Activated gamma-delta T cell treated with Interleukin-2 at 50 U/mL for 16 hours (primary cell): ENCODE results near the gene BSDC1.
"Not testable (repeated sequence)": the region's sequence is repeated elsewhere in the genome, so short reads cannot be mapped to it uniquely, and the experiment has no call there.

Experiments used
- DNase-seq: peaks from one replicate; pipeline ENCODE4 v3.0.0-alpha.2; 2020

BSDC1 gene

DNA sequence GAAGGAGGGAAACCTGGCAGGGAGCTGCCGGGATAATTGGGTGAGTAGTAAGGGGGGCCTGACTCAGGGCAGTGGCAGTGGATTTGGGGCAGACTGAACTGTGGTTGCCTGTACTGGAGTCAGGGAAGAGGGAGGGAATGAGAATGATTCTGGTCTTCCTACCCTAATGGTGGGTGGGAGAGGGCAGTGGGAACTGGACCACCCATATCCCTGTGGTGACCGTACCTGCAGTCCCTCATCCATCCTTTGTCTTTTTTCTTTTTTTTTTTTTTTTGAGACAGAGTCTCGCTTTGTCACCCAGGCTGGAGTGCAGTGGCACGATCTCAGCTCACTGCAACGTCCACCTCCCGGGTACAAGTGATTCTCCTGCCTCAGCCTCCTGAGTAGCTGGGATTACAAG lies 38.5 kb downstream of the BSDC1 start:
- DNase-seq = not testable (repeated sequence)

DNA sequence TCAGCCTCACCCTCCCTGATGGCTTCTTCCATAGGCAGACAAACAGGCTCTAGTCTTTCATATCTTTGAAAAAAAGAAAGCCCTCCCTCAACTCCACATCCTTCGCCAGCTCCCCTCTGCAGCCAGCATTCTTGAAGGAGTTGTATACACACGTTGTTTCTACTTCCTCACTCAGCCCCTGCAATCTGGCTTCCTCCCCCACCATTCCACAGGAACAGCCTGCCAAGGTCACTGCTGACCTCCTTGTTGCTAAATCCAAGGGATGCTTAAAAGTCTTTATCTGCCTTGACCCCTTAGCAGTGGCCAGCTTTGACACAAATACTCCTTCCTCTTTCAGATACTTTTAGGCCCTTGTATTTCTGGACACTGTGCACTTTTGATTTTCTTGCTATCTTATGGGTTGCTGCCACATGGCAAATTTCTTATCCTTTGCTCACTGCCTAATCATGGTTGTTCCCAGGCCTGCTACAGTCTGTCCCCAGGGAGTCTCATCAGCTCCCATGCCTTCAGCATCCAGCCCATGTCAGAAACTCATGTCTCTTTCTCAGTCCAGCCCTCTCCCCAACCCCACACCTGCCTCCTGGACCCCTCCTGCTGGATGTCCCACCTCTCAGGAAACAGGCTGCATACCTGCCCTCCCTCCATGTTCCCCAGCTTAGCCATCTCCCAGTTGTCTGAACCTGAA lies 40.2 kb downstream of the BSDC1 start:
- no peak for DNase-seq

DNA sequence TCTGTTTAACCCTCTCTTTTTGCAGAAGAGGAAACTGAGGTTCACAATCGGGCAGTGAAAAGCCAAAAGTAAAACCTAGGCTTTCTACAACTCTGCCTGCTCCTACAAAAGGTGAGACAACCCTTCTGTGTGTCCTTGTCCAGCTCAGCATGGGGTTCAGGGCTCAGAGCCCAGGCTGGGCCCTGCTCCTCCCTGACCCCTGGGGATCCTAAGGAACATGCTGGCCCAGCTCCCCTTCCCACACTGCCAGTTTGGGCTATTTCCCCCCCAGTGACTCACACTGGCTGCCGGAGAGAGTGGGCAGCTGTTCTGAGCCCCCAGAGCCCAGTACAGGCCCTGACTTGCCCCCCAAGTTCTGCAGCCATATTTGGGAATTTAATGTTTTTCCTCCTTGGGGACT lies 40.8 kb downstream of the BSDC1 start:
- no peak for DNase-seq

DNA sequence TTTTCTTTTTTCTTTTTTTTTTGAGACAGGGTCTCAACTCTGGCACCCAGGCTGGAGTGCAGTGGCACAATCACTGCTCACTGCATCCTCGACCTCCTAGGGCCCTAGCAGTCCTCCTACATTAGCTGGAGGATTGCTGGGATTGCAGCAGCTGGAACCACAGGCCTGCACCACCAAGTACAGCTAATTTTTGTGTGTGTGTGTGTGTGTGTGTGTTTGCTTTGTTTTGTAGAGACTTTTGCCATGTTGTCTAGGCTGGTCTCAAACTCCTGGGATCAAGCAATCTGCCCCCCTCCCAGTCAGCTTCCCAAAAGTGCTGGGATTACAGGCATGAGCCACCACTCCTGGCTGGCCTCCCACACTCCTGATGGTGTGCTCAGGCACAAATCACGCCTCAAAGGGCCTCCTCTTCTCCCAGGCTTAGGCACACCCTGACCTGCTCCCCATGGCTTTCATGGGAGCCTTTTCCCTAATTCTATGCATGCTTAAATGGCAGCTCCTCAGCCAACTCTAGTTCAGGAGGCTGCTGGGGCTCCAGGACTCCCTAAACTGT lies 41.3 kb downstream of the BSDC1 start:
- no peak for DNase-seq

DNA sequence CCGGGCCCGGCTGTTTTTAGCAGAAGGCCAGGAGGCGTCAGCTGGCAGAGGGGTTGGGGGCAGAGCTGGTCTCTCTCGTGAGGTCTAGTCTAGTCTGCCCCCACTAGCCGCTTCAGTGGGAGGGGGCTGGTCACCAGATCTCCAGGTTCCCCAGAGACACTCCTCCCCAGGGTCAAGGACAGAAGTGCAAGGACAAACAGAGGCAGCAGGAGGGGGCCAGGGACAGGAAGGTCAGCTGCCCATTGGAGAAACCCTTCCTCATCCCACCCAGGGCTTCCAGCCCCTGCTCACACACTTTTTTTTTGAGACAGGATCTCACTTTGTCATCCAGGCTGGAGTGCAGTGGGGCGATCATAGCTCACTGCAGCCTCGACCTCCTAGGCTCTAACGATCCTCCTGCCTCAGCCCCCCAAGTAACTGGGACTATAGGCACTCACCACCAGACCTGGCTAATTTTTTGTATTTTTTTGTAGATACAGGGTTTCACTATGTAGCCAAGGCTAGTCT lies 41.9 kb downstream of the BSDC1 start:
- no peak for DNase-seq

DNA sequence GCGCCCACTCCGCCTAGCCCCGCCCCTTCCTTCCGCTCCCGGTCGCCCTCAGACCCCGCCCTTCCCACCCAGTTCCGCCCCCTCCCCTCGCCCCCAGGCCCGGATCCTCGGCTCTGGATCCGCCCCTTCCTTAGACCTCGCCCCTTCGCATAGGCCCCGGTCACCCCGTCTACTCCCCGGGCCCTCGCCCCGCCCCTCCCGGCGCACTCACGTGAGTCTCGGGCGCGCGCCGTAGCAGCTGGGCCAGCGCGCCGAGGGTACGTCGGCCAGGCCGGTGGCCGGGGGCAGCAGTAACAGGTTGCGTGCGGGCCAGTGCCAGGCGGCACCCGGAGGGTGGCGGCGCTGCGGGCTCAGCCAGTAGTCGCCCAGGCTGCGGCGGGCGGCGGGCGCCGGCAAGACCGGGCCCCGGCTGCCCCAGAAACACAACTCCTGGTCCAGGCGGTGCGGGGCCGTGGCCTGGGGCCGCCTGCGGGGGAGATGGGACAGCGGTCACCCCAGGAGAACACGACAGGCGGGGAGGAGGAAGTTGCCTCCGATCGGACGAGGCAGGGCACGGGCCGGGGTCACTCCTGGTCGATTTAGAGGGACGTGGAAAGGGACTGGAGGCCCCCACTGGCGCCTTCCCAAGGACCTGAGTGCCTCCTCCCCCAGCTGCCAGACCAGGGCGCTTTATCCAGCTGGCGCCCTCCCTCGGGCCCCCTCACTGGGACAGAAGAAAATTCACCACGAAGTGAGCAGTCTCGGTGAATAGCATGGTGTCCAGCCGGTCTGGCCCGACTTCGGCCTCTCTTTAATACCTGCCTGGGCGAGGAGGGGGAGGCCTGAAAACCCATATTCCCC lies 42.6 kb downstream of the BSDC1 start:
- peak; percentile 90 for DNase-seq

DNA sequence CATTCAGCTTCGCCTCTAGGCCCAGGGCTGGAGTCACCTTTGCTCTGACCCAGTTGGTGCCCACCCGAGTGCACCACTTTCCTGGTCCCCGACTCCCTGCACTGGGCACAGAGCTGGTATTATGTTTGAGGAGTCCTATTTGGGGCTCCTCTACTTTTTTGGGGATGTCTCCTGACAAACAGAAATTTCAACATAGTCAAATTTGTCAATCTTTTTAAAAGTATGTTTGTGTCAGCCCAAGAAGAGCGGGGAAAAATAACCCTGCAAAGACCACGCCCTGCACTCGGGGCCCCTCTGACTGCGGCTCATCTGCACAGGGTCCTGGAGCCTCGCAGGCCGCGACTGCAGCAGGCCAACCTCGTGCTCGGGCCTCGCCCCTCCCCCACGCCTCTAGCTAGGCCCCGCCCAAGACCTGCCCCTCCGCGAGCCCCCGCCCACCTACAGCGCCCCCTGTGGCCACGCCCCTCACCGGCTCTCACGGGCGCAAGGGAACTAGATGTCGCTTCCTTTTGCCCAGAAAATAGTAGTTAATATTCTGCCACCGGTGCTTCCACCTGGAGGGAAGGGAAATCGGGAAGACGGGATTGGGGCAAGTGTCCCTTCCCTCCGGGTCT lies 43.3 kb downstream of the BSDC1 start:
- no peak for DNase-seq

DNA sequence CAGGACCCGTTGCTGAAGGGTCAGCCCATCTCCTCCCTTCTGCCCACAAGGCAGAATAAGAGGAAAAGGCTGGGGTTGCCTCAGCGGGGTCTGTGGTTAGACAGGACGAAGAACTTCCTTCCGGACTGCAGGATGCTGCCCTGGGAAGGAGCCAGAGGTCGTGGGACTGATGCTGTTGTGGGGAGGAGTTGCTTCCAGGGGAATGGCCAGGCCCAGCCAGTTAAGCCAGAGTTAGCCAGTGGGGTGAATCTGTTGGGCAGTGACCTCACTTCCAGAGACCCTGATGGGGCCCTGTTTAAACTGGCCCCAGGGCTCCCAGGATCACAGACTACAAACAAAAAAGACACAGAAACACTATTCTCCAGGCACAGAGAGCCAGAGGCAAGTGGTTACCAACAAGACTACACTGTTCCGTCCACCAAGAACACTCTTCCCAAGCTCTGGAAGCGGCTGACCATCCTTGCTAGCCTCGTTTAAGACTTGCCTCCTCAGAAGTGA lies 45.0 kb downstream of the BSDC1 start:
- no peak for DNase-seq

DNA sequence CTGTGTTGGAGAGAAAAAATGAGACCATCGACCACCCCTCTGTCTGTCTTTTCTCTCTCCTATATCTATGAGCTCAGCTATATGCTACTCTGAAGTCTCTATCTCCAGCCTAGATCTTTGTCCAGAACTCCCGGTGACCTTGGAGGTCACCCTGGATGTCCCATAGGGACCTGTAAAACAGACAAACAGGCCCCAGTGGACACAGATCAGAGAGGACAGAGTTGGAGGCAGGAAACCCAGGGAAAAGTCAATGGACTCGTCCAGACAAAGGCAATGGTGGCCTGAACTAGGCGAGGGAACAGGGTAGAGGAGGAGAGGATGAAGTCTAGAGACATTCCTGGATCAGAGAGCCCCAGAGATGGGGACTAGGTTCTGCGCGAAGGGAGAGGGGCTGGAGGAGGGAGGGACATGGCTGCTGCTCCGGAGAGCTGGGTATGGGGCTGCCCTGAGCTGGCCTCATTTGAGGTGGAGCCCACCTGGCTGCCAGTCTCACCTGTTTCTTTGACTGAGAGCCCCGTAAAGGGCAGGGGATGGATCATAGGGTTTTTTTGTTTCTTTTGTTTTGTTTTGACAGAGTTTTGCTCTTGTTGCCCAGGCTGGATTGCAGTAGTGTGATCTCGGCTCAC lies 47.6 kb downstream of the BSDC1 start:
- DNase-seq = no peak

DNA sequence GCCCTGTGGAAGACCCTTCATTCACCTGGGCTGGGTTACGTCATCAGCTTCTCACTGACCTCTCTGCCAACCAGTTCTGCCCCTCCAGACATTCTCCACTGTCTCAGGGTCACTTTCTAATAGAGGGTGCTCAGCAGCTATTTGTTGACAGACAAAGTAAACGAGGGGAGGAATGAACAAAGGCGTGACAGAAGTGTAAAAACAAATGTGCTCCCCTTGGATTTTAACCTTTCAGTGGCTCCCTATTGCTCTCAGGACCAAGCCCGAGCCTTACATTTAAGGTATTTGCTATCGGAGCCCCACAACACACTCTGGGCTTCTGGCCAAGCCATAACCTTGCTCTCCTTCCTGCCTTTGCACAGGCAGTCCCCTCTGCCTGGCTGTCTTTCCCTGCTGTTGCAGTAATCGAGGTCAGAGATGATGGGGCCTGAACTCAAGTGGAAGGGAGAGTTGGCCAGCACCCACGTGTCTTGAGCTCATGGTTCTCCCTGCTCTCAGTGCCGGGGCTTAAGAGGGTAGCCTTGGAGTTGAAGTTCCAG lies 48.9 kb downstream of the BSDC1 start:
- DNase-seq = peak; percentile 39

DNA sequence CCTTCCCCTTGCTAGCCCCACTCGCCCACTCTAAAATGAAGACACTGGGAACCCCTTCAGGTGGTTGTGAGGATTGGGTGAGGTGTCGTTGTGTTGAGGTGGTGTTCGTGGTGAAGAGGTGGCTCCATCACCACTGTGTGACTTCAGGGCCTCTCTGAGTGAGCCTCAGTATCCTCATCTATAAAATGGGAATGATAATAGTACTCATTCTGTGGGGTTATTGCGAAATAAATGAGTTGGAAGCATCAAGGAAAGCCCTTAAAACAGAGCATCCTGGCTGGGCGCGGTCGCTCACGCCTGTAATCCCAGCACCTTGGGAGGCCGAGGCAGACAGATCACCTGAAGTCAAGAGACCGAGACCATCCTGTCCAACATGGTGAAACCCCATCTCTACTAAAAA lies 51.5 kb downstream of the BSDC1 start:
- DNase-seq = no peak

DNA sequence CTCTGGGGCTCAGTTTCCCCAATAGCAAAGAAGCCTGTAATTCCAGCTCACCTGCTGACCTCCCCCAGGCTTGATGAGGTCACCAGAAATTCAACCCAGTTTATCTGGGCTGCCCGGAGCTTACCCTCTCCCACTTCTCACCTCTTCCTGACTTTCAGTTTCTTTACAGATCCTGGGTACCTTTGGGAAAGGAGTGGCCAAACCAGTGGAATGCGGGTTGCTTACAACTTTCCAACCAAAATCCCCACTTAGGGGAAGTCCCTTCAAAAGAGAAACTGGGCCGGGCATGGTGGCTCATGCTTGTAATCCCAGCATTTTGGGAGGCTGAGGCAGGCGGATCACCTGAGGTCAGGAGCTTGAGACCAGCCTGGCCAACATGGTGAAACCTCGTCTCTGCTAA lies 52.3 kb downstream of the BSDC1 start:
- no peak for DNase-seq

DNA sequence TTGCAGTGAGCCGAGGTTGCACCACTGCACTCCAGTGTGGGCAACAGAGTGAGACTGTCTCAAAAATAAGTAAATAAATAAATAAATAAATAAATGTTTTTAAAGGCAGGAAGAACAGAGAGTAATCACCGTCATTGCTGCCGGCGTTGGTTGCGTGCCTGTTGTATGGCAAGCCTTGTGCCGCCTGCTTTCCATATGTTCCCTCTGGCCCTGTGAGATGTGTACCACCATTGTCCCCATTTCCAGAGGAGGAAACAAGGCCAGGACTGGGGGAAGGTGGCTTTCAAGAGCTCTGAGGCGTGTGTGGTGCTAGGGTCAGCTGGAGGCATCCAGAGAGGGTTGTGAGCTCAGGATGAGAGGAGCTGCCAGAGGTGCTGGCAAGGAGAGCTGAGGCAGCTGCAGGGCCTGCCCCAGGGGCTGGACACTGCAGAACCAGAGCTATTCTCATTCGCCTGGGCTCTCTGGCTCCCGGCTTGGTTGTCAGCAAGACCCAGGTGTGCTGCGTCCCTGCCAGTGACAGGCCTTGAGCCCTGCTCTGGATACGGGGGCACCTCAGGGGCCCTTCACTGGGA lies 53.0 kb downstream of the BSDC1 start:
- DNase-seq = no peak

DNA sequence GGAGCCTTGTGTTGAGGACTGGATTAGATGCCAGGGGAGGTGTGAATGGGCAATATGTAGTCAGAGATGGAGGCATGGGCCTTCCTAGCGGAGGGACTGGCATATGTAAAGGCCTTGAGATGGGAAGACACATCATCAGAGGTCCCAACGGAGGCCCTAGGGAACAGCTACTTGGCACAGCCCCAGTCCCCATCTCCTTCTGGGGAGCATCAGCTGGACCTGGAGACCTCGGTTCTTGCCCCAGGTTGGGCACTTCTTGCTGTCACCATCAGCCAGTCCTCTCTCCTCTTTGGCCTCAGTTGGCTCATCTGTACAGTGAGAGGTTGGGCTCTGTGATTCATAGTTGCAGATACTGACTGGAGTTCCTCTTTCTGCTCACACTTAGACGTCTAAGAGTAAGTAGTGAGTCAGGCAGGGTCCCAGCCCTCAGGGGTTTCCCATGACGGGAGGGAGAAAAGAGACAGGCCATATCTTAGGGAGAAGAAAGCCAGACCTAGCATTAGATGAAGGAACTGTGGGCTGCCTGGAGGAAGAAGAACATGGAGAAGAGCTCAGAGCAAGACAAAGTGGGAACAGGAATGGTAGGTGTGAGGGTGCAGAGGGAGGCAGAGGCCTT lies 54.8 kb downstream of the BSDC1 start:
- DNase-seq = no peak

DNA sequence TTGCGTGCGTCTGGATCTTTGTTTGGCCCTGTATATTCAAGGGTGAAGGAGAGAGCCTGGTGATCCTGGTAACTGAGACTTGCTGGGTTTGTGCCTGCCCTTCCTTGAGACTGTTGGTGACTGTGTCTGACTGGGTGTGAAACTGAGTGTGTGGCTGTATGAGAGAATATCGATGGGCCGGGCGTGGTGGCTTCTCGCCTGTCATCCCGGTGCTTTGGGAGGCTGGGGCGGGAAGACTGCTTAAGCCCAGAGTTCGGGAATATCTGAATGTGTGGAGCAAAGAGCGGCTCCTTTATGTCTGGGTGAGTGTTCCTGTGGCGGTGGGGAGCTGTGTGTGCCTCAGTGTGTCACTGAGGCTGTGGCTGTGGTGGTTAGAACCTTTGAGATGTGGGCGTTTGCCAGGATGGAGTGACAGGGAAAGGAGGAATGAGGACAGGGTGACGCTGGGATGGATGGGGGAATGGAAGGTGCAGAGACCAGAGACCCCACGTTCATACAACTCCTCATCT lies 55.5 kb downstream of the BSDC1 start:
- DNase-seq = no peak

DNA sequence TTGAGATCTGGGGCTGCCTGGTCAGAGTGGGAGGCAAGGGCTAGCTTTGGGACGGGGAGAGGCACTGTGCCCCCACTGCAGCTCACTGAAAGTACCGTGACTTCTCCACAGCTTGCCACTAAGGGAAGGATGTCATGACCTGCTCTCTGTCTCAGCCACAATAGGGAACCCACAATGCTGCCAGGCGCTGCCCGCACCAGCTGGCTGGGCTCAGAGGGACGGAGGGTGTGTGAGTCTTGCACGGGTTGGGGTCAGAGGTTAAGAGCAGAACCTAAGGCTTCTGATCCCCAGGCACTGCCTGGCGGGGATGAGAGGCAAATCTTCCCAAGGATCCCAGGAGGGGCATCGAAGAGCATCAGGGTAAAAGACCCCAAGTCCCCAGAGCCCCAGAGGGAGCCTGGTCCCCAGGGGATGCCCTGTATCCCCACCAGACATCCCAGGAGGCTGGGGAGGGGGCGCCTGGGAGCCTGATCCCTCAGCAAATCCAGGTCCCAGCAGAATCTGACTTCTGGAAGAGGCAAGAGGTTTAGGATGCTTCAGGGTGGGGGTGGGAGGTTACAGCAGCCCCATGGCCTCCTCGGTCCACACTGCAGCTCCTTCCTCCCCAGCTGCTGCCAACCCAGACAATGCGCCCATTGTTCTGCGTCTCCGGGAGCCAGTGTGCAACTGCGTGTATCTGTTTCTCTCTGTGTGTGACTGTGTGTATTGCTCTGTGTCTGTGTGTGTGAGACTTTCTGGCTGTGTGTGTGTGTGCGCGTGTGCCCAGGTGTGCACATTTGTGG lies 56.2 kb downstream of the BSDC1 start:
- DNase-seq = peak; percentile 17

DNA sequence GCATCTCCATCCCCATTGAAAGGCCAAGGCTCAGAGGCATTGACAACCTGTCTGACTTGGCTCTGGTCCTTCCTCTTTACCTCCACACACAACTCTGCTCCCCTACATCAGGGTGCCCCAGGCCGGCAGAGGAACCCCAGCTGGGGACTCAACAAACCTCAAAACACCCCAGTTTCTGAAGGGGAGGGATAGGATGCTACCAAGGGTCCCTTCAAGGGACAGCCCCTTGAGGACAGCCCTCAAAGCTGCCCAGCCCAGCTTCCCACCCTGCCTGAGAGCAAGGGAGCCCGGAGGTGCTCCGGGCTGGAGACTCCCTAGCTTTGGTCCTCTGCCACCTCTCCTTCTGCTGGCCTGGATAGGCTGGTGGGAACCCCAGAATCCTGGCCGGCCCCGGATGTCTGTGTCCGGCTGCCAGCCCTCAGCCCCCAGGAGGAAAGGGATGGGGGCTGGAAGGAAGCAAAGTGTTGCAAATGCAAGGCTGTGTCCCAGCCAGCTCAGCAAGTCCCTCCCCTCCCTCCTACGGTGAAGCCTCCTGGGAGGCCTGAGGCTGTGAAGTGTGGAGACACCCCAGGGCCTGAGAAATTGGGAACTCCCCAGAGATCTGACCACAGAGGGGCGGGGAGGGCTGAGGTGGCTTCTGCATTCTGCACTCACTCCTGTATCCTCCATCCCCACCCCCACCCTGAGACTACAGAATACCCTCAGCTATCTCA lies 57.1 kb downstream of the BSDC1 start:
- peak; percentile 37 for DNase-seq

DNA sequence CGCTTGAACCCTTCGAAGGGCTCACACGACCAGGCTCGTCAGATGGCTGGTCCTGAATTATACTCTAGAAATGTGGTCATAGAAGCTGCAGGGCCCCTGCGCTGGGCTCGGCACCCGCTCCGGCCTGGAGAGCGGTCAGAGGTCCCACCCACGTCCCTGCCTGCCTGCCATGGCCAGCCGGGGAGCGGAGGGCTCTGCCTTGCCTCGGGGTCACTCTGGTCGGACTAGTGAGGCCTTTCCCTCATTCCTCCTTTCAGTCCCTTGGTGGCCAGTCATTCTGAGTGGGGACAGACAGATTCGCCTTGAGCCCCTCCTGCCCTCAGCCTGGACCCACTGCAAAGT lies 57.7 kb downstream of the BSDC1 start:
- DNase-seq = no peak

DNA sequence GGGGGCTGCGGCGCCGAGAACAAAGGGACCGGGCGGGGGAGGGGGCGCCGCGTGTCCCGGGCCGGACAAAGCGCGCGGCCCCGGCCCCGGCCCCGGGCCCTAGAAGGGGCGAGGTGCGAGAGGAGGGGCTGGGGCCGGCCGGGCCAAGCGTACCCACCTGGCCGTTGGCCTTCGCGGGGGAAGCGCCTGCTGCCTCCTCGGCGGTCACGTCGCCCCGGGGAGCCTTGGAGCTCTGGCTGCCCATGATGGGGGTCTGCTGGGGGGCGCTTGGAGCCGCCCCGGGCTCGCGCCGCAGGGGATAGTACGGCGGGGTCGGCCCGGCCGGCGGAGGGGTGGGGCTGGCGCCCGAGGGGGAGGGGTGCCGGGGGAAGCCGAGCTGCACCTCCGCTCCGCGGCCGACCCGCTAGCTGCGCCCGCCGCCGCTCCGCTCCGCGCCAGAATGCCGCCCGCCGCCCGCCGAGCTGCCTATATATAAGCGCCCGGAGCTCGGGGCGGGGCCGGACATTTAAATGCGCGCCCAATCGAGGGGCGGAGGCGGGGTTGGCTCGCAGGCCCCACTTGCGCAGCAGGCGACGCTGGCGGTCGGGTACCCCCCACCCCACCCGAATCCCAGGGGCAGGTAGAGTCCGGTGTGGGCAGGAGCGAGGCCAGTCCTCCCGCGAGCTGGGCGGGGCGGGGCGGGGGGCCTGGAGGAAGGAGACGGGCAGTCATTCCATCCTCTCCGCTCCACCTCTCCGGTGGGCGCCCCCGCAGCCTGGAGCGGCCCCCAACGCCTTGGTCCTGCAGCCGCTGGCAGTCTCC lies 58.3 kb downstream of the BSDC1 start, which contains the start of gene MARCKSL1:
Gene MARCKSL1 (minus strand): TSS at position 444 of the 801 bp plus-strand sequence. CDS start 200 bp downstream, at position 244.
- DNase-seq = peak; percentile 86
